Measurements from ENCODE around the gene FAM47C. TPM values are rescaled to one million over a fixed set of nuclear protein-coding genes. Genes with fewer than 3 reads are reported as not detected.
"Not testable (repeated sequence)": the region's sequence is repeated elsewhere in the genome, so short reads cannot be mapped to it uniquely, and the experiment has no call there.

The FAM47C gene
- total and polyA plus RNA-seq, 11 donors = not detected

DNA sequence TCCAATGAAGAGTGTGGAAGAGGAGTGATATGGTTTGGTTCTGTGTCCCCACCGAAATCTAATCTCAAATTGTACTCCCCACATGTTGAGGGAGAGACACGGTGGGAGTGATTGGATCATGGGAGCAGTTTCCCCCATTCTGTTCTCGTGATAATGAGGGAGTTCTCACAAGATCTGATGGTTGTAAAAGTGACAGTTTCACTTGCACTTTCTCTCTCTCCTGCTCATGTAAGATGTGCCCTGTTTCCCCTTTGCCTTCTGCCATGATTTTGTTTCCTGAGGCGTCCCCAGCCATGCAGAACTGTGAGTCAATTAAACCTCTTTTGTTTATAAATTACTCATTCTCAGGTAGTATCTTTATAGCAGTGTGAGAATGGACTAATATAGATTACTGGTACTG, 39.6 kb downstream of the FAM47C start:
- H3K27me3 ChIP-seq = peaks cover 0 to 5% (median 0%) of the 10 kb centered on the region in 9 donors
- no peak overlapping the region for H3K4me3 ChIP-seq
- no peaks in the 10 kb centered on the region for H3K9me3 ChIP-seq
- TF ChIP-seq POLR2A (IDR thresholded peaks at IDR 0.05) = no peak
- TF ChIP-seq, protein P1, sequence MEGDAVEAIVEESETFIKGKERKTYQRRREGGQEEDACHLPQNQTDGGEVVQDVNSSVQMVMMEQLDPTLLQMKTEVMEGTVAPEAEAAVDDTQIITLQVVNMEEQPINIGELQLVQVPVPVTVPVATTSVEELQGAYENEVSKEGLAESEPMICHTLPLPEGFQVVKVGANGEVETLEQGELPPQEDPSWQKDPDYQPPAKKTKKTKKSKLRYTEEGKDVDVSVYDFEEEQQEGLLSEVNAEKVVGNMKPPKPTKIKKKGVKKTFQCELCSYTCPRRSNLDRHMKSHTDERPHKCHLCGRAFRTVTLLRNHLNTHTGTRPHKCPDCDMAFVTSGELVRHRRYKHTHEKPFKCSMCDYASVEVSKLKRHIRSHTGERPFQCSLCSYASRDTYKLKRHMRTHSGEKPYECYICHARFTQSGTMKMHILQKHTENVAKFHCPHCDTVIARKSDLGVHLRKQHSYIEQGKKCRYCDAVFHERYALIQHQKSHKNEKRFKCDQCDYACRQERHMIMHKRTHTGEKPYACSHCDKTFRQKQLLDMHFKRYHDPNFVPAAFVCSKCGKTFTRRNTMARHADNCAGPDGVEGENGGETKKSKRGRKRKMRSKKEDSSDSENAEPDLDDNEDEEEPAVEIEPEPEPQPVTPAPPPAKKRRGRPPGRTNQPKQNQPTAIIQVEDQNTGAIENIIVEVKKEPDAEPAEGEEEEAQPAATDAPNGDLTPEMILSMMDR (IDR thresholded peaks at IDR 0.05) = no peak
- H3K27ac ChIP-seq = no peak overlapping the region
- ATAC-seq (no peak), DNase-seq (no peak)
- intact Hi-C loops (cut with DNase I) = no loop called here
- 45 to 72% (median 58%) methylated on average over 4 of the region's 4 CpGs for WGBS, 4 donors
- no peaks in the 10 kb centered on the region for H3K36me3 ChIP-seq
- no peaks in the 10 kb centered on the region for H3K4me1 ChIP-seq

DNA sequence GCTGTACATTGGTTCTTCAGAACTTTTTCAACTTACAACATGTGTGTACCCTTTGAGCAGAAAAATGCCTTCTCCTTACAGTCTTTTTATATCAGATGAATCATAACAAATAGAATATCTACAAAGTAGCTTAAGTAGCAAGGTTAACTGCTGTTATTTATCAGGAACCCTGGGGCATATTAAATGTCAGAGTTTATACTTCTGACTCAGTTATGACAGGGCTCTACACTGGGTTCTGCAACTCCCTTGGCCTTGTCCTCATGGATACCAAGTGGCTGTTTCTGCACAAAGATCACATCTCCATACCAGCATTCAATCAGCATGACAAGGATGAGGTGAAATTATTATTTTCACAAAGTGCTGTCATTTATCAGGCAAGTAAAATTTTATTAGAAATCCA, 49.4 kb downstream of the FAM47C start:
- H3K4me3 ChIP-seq; H3K27me3 ChIP-seq; H3K4me1 ChIP-seq; H3K27ac ChIP-seq; H3K9me3 ChIP-seq; DNase-seq; ATAC-seq; intact Hi-C loops (cut with DNase I); H3K36me3 ChIP-seq: not testable (repeated sequence)

DNA sequence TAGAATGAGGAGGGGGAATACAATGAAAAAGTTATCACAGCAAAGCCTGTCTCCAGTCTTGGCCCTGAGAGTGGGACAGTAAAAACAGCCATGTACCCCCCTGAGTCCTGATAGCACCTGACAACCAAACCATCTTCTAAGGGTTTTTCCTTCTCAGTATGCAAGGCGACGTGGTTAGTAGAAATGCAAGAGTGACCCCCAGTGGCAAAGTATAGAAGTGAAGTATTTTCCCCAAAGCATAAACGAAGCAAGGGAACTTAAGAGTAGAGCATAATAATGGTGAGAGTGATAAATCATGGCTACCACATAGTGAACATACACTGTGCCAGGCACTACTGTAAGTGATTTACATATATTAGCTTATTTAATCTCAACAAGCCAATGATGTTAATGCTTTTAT, 52.8 kb downstream of the FAM47C start:
- no peak for DNase-seq
- no peak overlapping the region for H3K4me3 ChIP-seq
- H3K36me3 ChIP-seq = no peaks in the 10 kb centered on the region
- peaks cover 0 to 8% (median 0%) of the 10 kb centered on the region in 9 donors for H3K27me3 ChIP-seq
- TF ChIP-seq, protein P1 (IDR thresholded peaks at IDR 0.05) = peak; percentile 7 to 56 (median 23)
- TF ChIP-seq POLR2A (IDR thresholded peaks at IDR 0.05) = no peak
- H3K4me1 ChIP-seq = no peaks in the 10 kb centered on the region
- H3K27ac ChIP-seq = no peak overlapping the region
- intact Hi-C loops (cut with DNase I) = no loop called here
- 3 to 8% (median 3%) methylated on average over 3 of the region's 3 CpGs for WGBS, 4 donors
- H3K9me3 ChIP-seq = no peaks in the 10 kb centered on the region
- no peak for ATAC-seq
